WERI-Rb-1 (cell line): Measurements from ENCODE around the gene ACTR1A.

Source experiments
- DNase-seq: peaks from one replicate; pipeline ENCODE4 v3.0.0-alpha.2; 2020
- H3K27ac ChIP-seq: fragments of 250-450 bp; sonication (Bioruptor Pico); 2 replicates; pipeline ENCODE4 v1.5.1; 2020; ENCODE audit warnings: mild to moderate bottlenecking, moderate library complexity
- H3K27me3 ChIP-seq: fragments of 250-450 bp; sonication (Bioruptor Pico); 2 replicates; pipeline ENCODE4 v1.5.1; 2021; ENCODE audit warnings: mild to moderate bottlenecking, low read depth, moderate library complexity; ENCODE audit not compliant: insufficient read depth, severe bottlenecking
- H3K36me3 ChIP-seq: fragments of 250-450 bp; sonication (Bioruptor Pico); 2 replicates; pipeline ENCODE4 v1.5.1; 2020; ENCODE audit warnings: mild to moderate bottlenecking, moderate library complexity
- H3K4me3 ChIP-seq: 2 replicates; pipeline ENCODE4 v1.5.1; 2011; ENCODE audit warnings: low read depth, mild to moderate bottlenecking, control low read depth, low read length
- H3K9me3 ChIP-seq: fragments of 250-450 bp; sonication (Bioruptor Pico); 2 replicates; pipeline ENCODE4 v1.5.1; 2021; ENCODE audit warnings: mild to moderate bottlenecking, moderate library complexity; ENCODE audit not compliant: severe bottlenecking
- TF ChIP-seq, protein P1 (sequence below): IDR thresholded peaks from 2 replicates; pipeline ENCODE4 v1.5.1; 2011; ENCODE audit warnings: low read depth, mild to moderate bottlenecking, control low read depth, inconsistent platforms, low read length

ACTR1A gene

DNA sequence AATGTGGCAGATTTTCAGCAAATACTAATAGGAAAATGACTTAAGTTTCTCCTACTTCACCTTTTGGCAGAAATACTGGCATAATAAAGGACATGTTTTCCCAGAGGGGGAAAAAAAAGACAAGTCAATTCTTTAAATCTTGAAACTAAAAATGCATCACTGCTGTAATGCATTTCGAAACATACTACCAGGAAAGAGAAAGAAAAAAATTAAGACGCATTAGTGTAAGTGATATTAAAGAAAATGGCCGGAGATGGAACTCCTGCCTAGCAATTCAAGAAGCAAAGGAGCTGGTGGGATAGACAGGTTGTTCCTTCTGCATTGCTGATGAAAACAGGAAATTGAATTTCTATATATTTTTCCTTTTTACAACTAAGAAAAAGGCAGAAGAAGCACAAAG lies 3.2 kb downstream of the ACTR1A start:
- Histone ChIP-seq H3K9me3 (no peaks in the 10 kb centered on the region), H3K27ac (no peak overlapping the region), H3K27me3 (no peaks in the 10 kb centered on the region), H3K36me3 (peaks cover 16% of the 10 kb centered on the region), H3K4me3 (no peak overlapping the region)
- no peak for DNase-seq
- TF ChIP-seq, protein P1, sequence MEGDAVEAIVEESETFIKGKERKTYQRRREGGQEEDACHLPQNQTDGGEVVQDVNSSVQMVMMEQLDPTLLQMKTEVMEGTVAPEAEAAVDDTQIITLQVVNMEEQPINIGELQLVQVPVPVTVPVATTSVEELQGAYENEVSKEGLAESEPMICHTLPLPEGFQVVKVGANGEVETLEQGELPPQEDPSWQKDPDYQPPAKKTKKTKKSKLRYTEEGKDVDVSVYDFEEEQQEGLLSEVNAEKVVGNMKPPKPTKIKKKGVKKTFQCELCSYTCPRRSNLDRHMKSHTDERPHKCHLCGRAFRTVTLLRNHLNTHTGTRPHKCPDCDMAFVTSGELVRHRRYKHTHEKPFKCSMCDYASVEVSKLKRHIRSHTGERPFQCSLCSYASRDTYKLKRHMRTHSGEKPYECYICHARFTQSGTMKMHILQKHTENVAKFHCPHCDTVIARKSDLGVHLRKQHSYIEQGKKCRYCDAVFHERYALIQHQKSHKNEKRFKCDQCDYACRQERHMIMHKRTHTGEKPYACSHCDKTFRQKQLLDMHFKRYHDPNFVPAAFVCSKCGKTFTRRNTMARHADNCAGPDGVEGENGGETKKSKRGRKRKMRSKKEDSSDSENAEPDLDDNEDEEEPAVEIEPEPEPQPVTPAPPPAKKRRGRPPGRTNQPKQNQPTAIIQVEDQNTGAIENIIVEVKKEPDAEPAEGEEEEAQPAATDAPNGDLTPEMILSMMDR = no peak

DNA sequence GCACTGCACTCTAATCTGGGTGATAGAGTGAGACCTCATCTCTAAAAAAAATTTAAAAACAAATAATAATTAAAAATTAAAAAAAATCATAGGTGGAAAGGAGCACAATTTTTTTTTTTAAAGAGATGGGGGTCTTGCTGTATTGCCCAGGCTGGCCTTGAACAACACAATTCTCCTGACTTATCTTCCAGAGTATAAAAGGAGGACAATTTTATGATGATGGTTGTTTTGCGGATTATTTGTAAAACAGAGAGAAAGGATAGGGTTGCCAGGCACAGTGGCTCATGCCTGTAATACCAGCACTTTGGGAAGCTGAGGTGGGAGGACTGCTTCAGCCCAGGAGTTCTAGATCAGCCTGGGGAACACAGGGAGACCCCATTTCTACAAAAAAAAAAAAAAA lies 5.0 kb downstream of the ACTR1A start:
- TF ChIP-seq, protein P1 = no peak
- H3K27me3 ChIP-seq = no peaks in the 10 kb centered on the region
- H3K4me3 ChIP-seq = no peak overlapping the region
- H3K9me3 ChIP-seq = no peaks in the 10 kb centered on the region
- H3K36me3 ChIP-seq = peaks cover 25% of the 10 kb centered on the region
- DNase-seq = no peak
- no peak overlapping the region for H3K27ac ChIP-seq

DNA sequence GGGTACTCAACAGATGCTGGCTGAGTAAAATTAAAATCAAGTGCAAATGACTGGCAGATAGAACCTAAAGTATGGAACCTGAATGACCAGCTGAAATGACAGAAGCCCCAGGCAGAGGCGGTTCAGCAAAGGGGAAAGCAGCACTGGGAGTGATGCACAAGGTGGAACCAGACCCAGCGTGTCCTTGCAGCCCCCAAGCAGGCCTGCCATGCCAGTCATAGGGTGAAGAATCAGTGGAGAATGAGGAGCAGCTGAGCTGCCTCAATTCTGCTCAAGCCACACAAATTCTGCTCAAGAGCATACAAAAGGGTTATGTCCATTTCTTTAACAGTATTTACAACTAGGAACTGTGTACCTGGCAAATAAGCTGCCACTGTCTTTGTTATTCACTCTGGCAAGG lies 8.7 kb downstream of the ACTR1A start:
- no peaks in the 10 kb centered on the region for H3K27me3 ChIP-seq
- no peak for DNase-seq
- no peak overlapping the region for H3K4me3 ChIP-seq
- peaks cover 35% of the 10 kb centered on the region for H3K36me3 ChIP-seq
- no peaks in the 10 kb centered on the region for H3K9me3 ChIP-seq
- TF ChIP-seq, protein P1 = no peak
- no peak overlapping the region for H3K27ac ChIP-seq

DNA sequence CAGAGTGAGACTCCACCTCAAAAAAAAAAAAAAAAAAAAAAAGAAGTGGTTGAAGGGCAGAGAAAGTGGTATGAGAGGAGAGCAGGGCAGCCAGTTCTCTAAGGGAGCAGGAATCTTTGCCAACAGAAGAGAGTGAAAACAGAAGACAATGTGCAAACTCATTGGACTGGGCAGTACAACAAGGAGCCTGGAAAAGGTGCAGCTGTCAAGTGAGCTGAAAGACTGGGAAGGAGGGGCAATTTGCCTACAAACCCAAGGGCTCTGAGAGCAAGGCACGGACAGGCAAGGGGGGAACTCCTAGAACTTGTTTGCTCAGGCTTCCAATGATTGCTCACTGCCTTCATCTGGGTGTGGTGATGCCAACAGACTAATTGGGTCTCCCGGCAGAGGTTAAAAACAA lies 9.5 kb downstream of the ACTR1A start:
- TF ChIP-seq, protein P1 = no peak
- Histone ChIP-seq H3K27me3 (no peaks in the 10 kb centered on the region), H3K9me3 (no peaks in the 10 kb centered on the region), H3K4me3 (no peak overlapping the region), H3K27ac (no peak overlapping the region), H3K36me3 (peaks cover 43% of the 10 kb centered on the region)
- no peak for DNase-seq

DNA sequence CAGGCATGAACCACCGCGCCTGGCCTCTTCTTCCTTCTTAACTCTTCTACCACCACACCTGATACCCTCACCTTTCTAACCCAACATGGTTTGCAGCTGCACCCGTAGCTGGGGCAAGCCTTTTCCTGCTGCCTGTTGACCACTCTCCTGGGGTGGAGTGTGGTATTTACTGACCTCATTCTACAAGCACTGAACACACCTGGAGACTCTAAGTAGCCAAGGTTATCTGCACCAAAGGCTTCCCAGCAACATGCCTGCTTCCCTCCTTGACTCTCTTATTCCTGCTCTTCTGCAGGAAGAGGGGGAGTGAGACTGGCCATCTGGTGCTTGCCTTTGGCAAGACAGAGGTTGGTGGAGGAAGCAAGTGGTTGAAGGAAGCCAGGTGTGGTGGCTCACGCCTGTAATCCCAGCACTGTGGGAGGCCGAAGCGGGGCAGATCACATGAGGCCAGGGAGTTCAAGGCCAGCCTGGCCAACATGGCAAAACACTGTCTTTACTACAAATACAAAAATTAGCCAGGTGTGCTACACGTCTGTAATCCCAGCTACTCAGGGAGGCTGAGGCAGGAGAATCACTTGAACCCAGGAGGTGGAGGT lies 10.1 kb downstream of the ACTR1A start:
- TF ChIP-seq, protein P1 = no peak
- no peak for DNase-seq
- H3K36me3 ChIP-seq = peaks cover 47% of the 10 kb centered on the region

DNA sequence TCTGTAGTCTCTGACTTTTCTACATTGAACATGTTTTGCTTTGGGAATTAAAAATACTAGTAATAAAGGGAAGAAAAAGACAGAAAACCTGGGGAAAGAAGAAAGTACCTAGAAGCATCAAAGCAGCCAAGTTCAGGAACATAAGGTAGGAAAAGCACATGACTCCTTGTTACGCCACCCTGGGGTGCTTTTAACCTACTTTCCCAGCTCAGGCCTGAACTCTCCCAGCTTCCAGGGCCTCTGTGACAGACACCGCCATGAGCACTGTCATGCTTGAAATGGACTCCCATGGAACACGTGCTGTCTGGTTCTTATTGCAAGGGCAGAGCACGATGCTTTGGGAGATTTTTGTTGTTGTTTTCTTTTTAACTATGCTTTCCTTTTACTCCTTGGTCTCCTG lies 11.4 kb downstream of the ACTR1A start:
- H3K4me3 ChIP-seq = no peak overlapping the region
- H3K27ac ChIP-seq = no peak overlapping the region; the same call in 1 of the 2 replicates
- no peaks in the 10 kb centered on the region for H3K9me3 ChIP-seq
- no peak for DNase-seq
- H3K27me3 ChIP-seq = no peaks in the 10 kb centered on the region
- TF ChIP-seq, protein P1 = no peak
- peaks cover 57% of the 10 kb centered on the region for H3K36me3 ChIP-seq

More for the DNA sequence above, 10.1 kb downstream of the ACTR1A start:
- H3K4me3 ChIP-seq = no peak overlapping the region
- H3K27me3 ChIP-seq = no peaks in the 10 kb centered on the region
- no peaks in the 10 kb centered on the region for H3K9me3 ChIP-seq
- no peak overlapping the region for H3K27ac ChIP-seq
